Activated T-helper 1 cell treated with Interleukin-2 at 50 U/mL for 16 hours (primary cell): ENCODE measurements around the gene EFCAB5.
"Not testable (repeated sequence)": the region's sequence is repeated elsewhere in the genome, so short reads cannot be mapped to it uniquely, and the experiment has no call there.

ENCODE experiments used
- DNase-seq: peaks from one replicate; pipeline ENCODE4 v3.0.0-alpha.2; 2020; ENCODE audit warnings: low read depth

EFCAB5 gene

DNA sequence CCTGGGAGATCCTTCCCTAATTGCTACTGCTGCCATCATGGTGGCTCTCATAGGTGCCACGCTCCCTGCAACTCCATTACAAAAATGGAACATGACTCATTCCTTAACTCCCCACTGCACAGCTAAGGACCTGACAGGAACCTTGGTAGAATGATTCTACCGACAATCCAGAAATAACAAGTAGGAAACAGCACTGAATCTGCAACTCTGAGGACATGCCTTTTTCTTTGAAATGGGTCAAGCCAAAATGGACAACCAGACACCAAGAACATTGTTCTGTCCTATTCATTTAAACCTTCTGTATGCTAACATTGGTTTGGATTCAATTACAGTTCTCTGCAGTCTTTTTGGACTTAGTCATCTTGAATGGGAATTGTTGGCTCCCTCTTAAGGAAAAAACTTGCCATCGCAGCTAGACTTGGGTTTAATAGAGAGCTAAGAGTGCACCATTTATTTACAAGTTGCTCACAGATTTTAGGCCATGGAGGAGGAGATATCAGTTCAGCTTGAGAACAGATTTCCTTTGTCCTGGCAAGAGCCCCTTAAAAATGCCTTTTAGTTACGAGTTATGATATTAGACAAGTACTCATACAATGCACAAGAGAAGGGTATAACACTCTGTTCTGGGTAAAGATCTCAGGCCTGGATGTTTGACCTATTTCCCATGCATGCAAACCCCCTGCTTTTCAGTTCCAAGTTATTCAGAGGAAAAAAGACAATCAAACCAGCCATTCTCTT lies 154.2 kb downstream of the EFCAB5 start:
- DNase-seq = no peak

DNA sequence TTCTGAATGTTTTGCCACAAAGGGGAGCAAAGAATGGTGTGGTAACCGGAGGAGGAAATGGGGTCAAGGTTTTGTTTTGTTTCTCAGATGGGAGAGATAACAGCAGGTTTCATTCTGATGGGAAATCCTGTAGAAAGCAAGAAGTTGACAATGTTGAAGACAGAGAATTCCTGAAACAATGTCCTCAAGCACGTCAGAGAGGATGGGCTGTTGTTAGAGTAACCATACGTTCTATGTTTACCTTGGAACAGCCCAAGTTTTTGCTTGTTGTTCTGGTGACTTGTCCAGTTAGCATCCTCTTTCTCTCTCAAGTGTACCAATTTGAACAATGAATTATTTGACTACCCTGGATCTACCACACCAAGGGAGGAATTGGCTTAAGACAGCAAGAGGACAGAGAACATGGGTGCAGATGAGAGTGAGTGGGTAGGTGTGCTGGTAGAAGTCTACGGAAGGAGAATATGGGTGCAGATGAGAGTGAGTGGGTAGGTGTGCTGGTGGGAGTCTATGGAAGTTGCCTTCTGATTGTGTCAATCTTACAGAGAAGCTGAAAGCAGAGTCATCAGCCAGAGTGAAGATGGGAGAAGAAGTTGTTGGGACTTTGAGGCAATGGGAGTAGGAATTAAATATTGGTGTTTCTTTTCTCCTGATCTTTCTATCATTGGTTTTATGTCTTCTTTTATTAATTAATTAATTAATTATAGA lies 160.4 kb downstream of the EFCAB5 start:
- DNase-seq = no peak

DNA sequence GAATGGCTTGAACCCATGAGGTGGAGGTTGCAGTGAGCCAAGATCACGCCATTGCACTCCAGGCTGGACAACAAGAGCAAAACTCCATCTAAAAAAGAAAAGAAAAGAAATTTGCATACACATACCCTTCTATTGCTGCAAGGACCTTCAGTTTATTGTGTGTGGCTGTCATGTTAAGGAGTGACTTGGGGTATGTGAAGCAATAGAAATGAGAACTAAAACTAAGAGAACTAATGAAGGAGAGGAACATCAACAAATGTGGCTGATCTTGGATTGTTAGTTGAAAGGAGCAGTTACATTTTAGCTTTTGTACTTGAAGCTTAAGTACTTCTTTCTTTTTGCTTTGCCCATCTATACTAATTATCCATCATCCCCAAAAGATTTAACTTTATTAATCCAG lies 162.5 kb downstream of the EFCAB5 start:
- DNase-seq = no peak

DNA sequence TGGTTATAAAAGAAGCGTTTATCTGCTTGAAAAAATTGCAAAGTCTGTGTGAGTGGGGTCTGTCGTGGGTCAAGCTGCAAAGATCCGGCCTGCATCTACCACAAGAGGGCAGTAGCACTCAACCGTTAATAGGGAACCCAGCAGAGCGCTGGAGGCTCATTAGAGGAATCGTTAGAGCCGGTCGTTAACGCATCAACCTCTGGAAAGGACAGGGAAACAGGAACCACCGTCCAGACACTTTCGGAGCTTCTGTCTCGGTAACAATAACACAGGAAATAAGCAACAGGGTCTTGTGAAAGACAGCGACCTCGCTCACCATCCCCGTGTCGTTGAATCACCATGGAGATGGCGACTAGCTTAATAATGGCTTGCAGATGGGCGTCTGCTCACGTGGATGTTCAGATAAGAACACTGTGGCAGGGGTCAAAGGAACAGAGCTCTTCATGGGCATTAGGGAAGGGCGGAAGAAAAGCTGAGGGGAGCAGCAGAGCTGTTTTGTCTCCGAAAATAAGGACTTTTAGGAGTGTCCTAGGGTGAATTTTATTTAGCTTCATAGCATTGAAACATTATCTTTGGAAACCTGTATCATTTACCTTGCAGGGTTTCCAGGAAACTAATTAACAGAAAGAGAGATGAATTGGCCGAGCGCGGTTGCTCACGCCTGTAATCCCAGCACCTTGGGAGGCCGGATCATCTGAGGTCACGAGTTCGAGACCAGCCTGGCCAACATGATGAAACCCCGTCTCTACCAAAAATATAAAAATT lies 163.3 kb downstream of the EFCAB5 start:
- peak; percentile 40 for DNase-seq

DNA sequence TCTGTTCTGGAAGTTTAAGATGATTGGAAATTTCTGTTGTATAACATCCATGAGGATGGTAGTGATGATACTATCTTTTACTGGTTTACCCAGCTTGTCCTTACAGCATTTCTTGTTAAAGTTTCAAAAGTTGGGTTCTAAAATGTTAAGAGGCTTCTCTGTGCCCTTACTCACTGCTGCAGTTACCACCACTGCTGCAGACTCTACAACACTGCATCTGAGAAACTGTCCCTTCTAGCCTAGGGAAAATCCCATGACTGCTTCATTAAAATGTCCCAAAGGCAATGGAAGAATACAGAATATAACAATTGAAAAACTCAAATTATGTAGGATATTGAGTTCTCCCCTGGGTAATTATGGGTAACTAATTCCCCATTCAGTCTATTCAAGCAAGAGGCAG lies 171.4 kb downstream of the EFCAB5 start:
- DNase-seq = no peak

DNA sequence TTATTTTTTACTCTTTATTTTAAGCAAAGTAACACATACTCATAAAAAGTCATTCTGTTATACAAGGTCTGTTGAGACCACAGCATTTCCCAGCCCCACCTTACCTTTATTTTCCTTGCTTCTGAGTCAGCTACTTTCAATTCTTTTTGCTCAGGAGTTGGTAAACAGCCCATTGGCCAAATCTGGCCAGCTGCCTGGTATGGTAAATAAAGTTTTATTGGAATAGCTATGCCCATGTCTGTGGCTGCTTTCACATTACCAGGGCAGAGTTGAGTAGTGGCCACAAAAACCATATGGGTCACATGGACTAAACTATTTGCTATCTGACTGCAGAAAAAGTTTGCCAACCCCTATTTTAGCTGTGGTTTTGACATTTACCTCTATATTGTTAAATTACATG lies 171.8 kb downstream of the EFCAB5 start:
- DNase-seq = no peak

DNA sequence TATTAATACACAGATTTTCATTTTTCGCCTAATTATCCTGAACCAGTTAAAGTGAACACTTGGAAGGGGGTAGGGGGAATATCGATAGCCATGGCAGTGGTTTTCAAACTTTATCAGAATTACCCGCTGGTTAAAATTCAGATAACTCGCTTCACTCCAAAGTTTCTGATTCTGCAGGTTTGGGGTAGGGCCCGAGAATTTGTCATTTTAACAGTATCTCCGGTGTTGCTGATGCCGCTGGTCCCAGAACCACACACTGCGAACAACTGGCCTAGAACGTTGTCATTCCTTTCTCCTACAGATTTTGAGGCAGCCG lies 174.9 kb downstream of the EFCAB5 start:
- no peak for DNase-seq

DNA sequence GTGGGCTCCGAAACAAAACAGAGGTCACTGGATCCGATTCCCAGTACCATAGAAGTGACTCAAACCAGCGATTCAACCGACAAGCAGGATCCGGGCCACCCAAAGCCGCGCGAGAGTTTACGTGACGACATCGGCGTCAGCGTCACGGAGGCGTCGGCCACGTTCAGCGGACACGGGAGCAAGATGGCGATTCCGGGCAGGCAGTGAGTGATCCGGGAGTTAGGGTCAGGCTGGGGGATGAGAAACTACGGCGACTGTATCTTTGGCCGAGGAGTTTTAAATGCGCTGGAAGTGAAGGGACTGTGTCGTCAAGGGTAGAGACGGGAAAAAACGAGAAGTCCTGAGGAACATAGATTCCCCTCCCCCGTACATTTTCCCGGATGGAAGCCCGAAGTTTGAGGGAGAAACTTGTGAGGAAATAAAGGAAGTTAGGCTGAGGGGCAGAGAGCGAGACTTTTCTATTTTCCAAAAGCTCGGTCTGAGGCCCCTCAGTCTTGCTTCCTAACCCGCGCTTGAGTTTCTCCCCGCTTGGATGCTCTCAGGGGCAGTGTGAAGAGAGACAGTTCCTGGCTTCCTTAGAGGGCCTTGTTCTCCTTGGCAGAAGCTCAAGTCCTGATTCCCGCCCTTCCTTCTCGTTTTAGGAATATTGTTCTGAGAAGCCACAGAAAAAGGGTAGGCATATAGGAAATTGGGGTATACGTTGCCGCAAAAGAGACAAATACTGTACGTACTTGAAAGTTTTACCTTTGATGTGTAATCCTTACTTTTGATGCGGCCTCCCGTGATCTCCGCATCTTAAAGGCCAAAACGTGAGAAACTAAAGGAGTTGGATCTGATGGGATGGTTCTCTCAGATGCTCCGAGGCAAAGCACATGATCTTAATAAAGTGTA lies 175.5 kb downstream of the EFCAB5 start, which contains the start of gene NSRP1:
Gene NSRP1 (plus strand): TSS at position 156 of the 891 bp plus-strand sequence. CDS start 28 bp downstream, at position 184.
- DNase-seq = peak; percentile 83

DNA sequence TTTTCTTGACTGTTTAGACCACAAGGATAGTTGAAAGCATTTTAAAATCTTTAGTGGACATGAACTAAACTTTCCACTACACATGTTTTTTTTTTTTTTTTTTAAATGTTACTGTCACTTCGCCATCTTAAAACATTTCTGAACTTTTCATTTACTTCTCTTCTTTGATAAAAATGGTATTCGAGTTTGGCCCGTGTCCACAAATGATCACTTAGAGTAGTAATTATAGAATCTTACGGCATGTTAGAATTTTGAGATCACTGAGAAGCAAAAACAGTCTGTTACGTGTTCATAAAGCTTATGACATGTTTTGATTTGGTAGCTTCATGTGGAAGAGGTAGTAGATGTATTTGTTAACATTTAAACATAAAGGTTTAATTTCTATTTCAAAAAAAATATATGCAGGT lies 176.2 kb downstream of the EFCAB5 start:
- DNase-seq = no peak

DNA sequence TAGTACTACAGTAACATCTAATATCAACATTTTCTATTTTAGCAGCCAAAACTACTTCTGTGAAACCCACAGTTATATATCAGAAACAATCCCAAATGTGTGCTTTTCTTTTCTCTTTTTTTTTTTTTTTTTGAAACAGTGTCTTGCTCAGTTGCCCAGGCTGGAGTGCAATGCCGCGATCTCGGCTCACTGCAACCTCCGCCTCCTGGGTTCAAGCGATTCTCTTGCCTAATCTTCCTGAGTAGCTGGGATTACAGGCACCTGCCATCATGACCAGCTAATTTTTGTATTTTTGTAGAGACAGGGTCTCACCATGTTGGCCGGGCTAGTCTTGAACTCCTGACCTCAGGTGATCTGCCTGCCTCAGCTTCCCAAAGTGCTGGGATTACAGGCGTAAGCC lies 177.2 kb downstream of the EFCAB5 start:
- DNase-seq = not testable (repeated sequence)

DNA sequence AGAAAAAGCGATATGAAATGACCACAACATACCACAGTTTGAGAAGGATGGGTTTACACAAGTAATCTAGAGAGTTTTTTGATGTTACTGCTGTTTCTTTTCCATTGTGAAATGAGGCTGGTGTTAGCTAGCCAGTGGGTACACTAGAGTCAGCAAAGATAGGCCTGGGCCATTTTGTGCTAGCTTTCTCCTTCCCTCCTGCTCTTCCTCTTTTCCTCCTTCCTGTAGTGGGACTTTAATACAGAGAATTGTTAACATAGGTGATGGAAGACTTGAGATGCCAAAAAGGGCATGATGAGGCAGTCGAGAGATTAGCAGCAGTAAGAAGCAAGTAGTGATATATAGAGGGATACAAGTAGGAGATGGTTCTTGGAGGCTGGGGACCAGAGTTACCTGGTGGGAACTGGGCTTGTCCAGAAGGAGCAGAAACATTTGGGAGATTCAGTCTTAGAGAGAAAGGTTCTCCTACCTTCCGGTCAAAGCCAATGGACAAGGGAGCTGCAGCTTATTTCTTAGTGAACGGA lies 182.9 kb downstream of the EFCAB5 start:
- DNase-seq = no peak

DNA sequence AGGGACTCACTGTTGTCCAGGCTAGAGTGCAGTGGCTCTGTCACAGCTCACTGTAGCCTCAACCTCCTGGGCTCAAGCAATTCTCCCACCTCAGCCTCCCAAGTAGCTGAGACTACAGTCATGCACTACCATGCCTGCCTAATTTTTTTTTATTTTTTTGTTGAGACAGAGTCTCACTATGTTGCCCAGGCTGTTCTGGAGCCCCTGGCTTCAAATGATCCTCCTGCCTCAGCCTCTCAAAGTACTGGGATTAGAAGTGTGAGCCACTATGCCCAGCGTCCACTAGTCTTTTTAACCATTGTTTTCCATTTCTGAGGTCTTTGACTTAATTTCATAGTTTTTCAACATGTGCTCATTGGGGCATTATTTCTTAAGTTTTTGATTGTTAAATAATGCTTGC lies 188.7 kb downstream of the EFCAB5 start:
- DNase-seq = no peak

DNA sequence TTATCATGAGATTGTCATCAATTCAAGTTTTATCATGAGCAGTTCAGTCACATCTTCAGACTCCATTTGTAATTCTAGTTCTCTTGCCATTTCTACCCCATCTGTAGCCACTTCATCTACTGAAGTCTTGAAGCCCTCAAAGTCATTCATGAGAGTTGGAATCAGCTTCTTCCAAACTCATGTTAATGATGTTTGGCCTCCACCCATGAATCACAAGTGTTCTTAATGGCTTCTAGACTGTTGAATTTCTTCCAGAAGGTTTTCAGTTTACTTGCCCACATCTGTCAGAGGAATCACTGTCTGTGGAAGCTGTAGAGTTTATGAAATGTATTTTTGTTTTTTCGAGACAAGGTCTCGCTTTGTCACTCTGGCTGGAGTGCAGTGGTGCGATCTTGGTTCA lies 191.2 kb downstream of the EFCAB5 start:
- no peak for DNase-seq

DNA sequence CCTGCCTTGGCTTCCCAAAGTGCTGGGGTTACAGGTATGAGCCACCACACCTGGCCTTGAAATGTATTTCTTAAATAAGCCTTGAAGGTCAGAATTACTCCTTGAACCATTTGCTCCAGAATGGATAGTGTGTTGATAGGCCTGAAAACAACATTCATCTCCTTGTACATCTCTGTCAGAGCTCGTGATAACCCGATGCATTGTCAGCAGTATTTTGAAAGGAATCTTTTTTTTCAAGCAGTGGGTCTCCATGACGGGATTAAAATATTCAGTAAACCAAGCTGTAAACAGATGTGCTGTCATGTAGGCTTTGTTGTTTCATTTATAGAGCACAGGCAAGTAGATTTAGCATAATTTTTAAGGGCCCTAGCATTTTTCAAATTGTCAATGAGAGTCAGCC lies 191.8 kb downstream of the EFCAB5 start:
- DNase-seq = no peak

DNA sequence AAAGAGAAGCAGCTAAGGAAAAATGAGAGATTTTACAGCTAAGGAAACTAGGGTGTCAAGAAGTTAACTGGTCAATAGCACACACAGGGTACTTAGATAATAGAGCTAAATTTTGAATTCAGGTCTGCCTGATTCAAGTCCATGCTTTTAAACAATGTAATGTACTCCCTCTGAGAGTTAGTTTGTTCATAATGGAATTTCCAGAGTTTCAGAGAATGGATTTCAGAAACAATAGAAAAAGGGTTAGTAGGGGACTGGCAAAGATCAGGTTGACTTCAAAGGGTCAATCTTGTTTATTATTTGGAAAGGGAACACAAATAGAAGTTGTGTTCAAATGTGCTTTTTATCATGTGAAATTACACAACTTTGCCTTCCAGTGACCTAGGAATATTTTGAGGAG lies 193.1 kb downstream of the EFCAB5 start:
- no peak for DNase-seq

DNA sequence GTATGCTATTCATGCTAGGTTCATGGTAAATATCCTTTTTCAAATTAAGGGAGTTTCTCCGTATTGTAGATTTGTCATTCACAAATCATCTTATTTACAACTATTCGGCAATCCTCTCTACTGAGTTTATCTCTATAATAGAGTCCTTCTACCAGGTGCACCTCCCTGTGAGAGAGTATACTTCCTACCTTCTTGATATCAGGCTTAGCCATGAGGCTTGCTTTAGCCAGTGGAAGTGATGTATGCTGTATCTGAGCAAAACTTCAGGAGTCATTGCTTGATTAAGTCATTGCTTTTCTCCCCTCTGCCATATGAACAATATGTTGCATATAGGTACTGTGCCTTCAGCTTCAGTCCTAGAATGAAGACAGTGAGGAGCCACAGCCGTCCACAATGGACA lies 195.7 kb downstream of the EFCAB5 start:
- DNase-seq = no peak

DNA sequence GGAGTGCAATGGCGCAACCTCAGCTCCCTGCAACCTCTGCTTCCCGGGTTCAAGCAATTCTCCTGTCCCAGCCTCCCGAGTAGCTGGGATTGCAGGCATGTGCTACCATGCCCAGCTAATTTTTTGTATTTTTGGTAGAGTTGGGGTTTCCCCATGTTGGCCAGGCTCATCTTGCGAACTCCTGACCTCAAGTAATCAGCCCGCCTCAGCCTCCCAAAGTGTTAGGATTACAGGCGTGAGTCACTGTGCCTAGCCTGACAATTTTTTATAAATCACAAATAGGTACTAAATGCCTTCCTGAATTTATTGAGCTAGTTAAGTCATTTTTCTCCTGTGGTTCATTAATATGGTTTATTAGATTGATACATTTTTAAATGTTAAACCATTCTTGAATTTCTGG lies 206.4 kb downstream of the EFCAB5 start:
- not testable (repeated sequence) for DNase-seq

DNA sequence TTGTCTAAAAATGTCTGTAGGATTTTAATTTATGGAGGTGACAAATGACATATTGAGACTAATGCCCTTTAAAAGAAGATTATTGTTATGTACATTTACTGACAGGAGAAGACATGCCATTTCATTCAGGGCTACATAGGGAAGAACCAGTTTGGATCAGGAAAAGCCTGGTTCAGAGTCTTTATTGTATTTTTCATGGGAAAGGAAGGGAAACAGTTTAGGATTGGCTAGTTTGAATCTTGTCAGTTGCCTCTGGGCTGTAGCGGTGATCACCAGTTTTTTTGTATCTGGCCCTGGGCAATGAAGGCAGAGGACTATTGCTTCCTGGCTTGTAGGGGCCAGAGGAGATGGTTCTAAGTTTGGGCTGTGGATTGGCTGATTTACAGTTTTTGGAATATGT lies 206.9 kb downstream of the EFCAB5 start:
- DNase-seq = no peak

DNA sequence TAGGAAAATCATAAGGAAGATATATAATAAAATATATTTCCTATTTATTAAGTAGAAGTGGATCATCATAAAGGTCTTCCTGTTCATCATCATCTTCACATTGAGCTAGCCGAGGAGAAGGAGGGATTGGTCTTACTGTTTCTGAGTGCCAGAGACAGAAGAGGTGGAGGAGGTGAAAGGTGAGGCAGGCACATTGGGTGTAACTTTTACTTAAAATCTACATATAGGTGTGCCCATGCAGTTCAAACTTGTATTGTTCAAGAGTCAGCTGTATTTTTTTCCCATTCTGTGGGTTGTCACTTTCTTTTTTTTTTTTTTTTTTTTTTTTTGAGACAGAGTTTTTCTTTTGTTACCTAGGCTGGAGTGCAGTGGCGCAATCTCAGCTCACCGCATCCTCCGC lies 210.0 kb downstream of the EFCAB5 start:
- no peak for DNase-seq

DNA sequence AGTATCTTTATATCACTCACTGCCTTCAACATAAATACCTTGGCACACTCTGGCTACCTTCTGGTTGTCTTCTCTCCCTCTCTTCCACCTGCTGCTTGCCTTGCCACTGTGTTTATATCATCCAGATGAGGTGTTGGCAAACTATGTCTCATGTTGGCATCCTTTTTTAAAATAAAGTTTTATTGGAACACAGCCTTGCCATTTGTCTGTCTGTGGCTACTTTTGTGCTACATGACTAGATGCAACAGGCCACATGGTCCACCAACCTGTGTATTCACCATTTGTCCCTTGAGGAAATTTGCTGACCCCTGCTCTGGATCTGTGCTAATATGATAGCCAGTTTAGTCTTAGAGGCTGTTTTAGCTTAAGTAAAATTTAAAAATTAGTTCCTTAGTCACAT lies 212.0 kb downstream of the EFCAB5 start:
- DNase-seq = no peak

DNA sequence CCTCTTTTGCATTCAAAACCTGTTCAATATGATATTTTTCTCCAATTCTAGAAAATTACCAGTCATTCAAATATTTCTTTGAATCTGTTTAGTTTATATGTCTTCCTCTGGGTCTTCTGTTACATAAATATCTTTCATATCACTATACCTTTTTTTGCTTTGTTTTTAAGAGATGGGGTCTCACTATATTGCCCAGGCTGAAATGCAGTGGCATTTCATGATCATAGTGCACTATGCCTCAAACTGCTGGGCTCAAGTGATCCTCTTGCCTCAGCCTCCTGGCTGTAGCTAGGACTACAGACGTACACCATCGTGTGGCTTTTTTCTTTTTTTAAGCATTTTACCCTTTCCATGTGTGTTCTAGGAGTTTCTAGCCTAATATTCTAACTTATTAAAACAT lies 214.0 kb downstream of the EFCAB5 start:
- no peak for DNase-seq
